GM12892 (cell line): Measurements from ENCODE around the gene TMPRSS15.

Source experiments
- POLR2A ChIP-seq: IDR thresholded peaks from 2 replicates; pipeline ENCODE4 v1.6.1; 2011; ENCODE audit warnings: low read depth, low read length, control low read depth
- POLR2AphosphoS5 ChIP-seq: IDR thresholded peaks from 2 replicates; pipeline ENCODE4 v1.6.1; 2011; ENCODE audit warnings: low read depth, low read length, control low read depth

- no peak for TF ChIP-seq POLR2AphosphoS5
- no peak for TF ChIP-seq POLR2A
Measured at GRCh38 chr21:18253799-18254198, 149.8 kb downstream of the TMPRSS15 start.
